IMR-90 (cell line): ENCODE measurements around the gene CAPZA1. TPM values are rescaled to one million over a fixed set of nuclear protein-coding genes. Genes with fewer than 3 reads are reported as not detected.
A peak's percentile ranks its signal among the peaks of the same experiment; 100 is the strongest.

Experiments
- ATAC-seq: fragments of 200-7000 bp; cut with Tn5 transposase; 2 replicates; pipeline ENCODE4 v1.9.1; 2020; ENCODE audit warnings: low read depth, mild to moderate bottlenecking, moderate library complexity
- BruUV-seq: library from RNA; stranded (reverse); fragments of 400-500 nt; replicated peaks from 2 replicates; lab custom pipeline; 2021; lab: Mats Ljungman, UMichigan
- CTCF ChIA-PET: fragments of 300-600 bp; formaldehyde crosslinking; extraction: SDS; loops from one replicate; lab custom pipeline; 2021; ENCODE audit warnings: antibody characterized with exemption; lab: Yijun Ruan, JAX
- POLR2A ChIA-PET: fragments of 300-600 bp; sonication (Branson Sonifier 250); formaldehyde crosslinking; loops from one replicate; lab custom pipeline; 2022; ENCODE audit warnings: antibody characterized with exemption; ENCODE audit not compliant: unreplicated experiment; lab: Charles Lee
- DNase-seq: peaks from one replicate; pipeline ENCODE4 v3.0.0; 2013
- H2AFZ ChIP-seq: replicated peaks from 2 replicates; pipeline ENCODE3; 2013; ENCODE audit warnings: low read length, mild to moderate bottlenecking; ENCODE audit not compliant: poor library complexity
- H2AK5ac ChIP-seq: 2 replicates; pipeline ENCODE4 v1.6.1; 2013; ENCODE audit warnings: low read depth, low read length, inconsistent platforms
- H2AK9ac ChIP-seq: replicated peaks from 2 replicates; pipeline ENCODE3; 2013; ENCODE audit warnings: mild to moderate bottlenecking, low read depth, low read length, moderate library complexity; ENCODE audit not compliant: poor library complexity
- H2BK120ac ChIP-seq: 2 replicates; pipeline ENCODE4 v1.6.1; 2013; ENCODE audit warnings: low read depth, low read length, inconsistent platforms
- H2BK15ac ChIP-seq: 3 replicates; pipeline ENCODE4 v1.6.1; 2013; ENCODE audit warnings: low read depth, low read length, inconsistent platforms
- H2BK20ac ChIP-seq: 2 replicates; pipeline ENCODE4 v1.6.1; 2013; ENCODE audit warnings: low read depth, mild to moderate bottlenecking, inconsistent platforms, low read length, moderate library complexity
- H2BK5ac ChIP-seq: 2 replicates; pipeline ENCODE4 v1.6.1; 2013; ENCODE audit warnings: mild to moderate bottlenecking, low read depth, low read length, inconsistent platforms; ENCODE audit not compliant: poor library complexity, severe bottlenecking
- H3K14ac ChIP-seq: replicated peaks from 2 replicates; pipeline ENCODE4 v1.6.1; 2013; ENCODE audit warnings: low read depth, low read length, inconsistent platforms
- H3K18ac ChIP-seq: 2 replicates; pipeline ENCODE4 v1.6.1; 2013; ENCODE audit warnings: low read depth, low read length, control low read depth
- H3K23ac ChIP-seq: 2 replicates; pipeline ENCODE4 v1.6.1; 2013; ENCODE audit warnings: low read depth, low read length, inconsistent platforms
- H3K27ac ChIP-seq: 2 replicates; pipeline ENCODE4 v1.5.1; 2013; ENCODE audit warnings: mild to moderate bottlenecking, control low read depth, low read length; ENCODE audit not compliant: insufficient read depth
- H3K27me3 ChIP-seq: 2 replicates; pipeline ENCODE4 v1.6.1; 2013; ENCODE audit warnings: low read length; ENCODE audit not compliant: control insufficient read depth, insufficient read depth
- H3K36me3 ChIP-seq: 2 replicates; pipeline ENCODE4 v1.6.1; 2013; ENCODE audit warnings: low read length, mixed read lengths; ENCODE audit not compliant: control insufficient read depth, insufficient read depth
- H3K4ac ChIP-seq: 2 replicates; pipeline ENCODE4 v1.6.1; 2013; ENCODE audit warnings: low read depth, low read length, inconsistent platforms
- H3K4me1 ChIP-seq: 2 replicates; pipeline ENCODE4 v1.6.1; 2013; ENCODE audit warnings: low read length, mixed read lengths; ENCODE audit not compliant: control insufficient read depth, insufficient read depth
- H3K4me2 ChIP-seq: 2 replicates; pipeline ENCODE4 v1.6.1; 2013; ENCODE audit warnings: low read depth, mild to moderate bottlenecking, control low read depth, low read length, moderate library complexity
- H3K4me3 ChIP-seq: 2 replicates; pipeline ENCODE4 v1.5.1; 2013; ENCODE audit warnings: low read depth, mild to moderate bottlenecking, control low read depth, low read length, moderate library complexity; ENCODE audit not compliant: insufficient read depth
- H3K56ac ChIP-seq: 2 replicates; pipeline ENCODE4 v1.6.1; 2013; ENCODE audit warnings: low read length, inconsistent platforms; ENCODE audit not compliant: insufficient read depth; ENCODE audit errors: extremely low read depth
- H3K79me1 ChIP-seq, 2 experiments: 2 replicates each; pipeline ENCODE4 v1.6.1; 2013; ENCODE audit warnings: low read length in 2 of 2, inconsistent platforms in 1 of 2, low read depth in 1 of 2
- H3K9ac ChIP-seq: 2 replicates; pipeline ENCODE4 v1.6.1; 2013; ENCODE audit warnings: low read depth, low read length, control low read depth
- H3K9me1 ChIP-seq: 2 replicates; pipeline ENCODE4 v1.6.1; 2013; ENCODE audit warnings: low read length, inconsistent platforms; ENCODE audit not compliant: insufficient read depth
- H3K9me3 ChIP-seq: 2 replicates; pipeline ENCODE4 v1.6.1; 2013; ENCODE audit warnings: low read length; ENCODE audit not compliant: control insufficient read depth, insufficient read depth
- H4K20me1 ChIP-seq: 2 replicates; pipeline ENCODE4 v1.6.1; 2013; ENCODE audit warnings: low read length, inconsistent platforms; ENCODE audit not compliant: insufficient read depth
- H4K5ac ChIP-seq: 2 replicates; pipeline ENCODE4 v1.6.1; 2013; ENCODE audit warnings: mild to moderate bottlenecking, low read depth, low read length, control low read depth
- H4K8ac ChIP-seq, 2 experiments: 2 replicates each; pipeline ENCODE4 v1.6.1; 2013; ENCODE audit warnings: low read depth in 2 of 2, low read length in 2 of 2, control low read depth in 1 of 2, inconsistent platforms in 1 of 2
- H4K91ac ChIP-seq: 2 replicates; pipeline ENCODE4 v1.6.1; 2013; ENCODE audit warnings: low read depth, low read length, inconsistent platforms; ENCODE audit not compliant: insufficient read depth
- BHLHE40 ChIP-seq: fragments of 150-350 bp; IDR thresholded peaks from 2 replicates; pipeline ENCODE4 v1.6.1; 2016; ENCODE audit warnings: mild to moderate bottlenecking, low read depth, low read length
- CHD1 ChIP-seq: IDR thresholded peaks from 2 replicates; pipeline ENCODE4 v1.6.1; 2012; ENCODE audit warnings: low read depth, low read length, improper control_type of control experiment
- FOS ChIP-seq: fragments of 150-350 bp; IDR thresholded peaks from 2 replicates; pipeline ENCODE4 v1.6.1; 2016; ENCODE audit warnings: low read depth, low read length
- MAFK ChIP-seq: IDR thresholded peaks from 2 replicates; pipeline ENCODE4 v1.6.1; 2012; ENCODE audit warnings: low read depth, low read length, improper control_type of control experiment
- MAZ ChIP-seq: IDR thresholded peaks from 2 replicates; pipeline ENCODE4 v1.6.1; 2012; ENCODE audit warnings: low read depth, mild to moderate bottlenecking, low read length, improper control_type of control experiment, moderate library complexity, borderline replicate concordance
- MXI1 ChIP-seq: IDR thresholded peaks from 2 replicates; pipeline ENCODE4 v1.6.1; 2012; ENCODE audit warnings: low read depth, mild to moderate bottlenecking, low read length, moderate library complexity, borderline replicate concordance
- NFE2L2 ChIP-seq: fragments of 150-350 bp; IDR thresholded peaks from 2 replicates; pipeline ENCODE4 v1.6.1; 2016; ENCODE audit warnings: low read depth, mild to moderate bottlenecking, low read length
- RCOR1 ChIP-seq: IDR thresholded peaks from 2 replicates; pipeline ENCODE4 v1.6.1; 2012; ENCODE audit warnings: mild to moderate bottlenecking, low read length, improper control_type of control experiment; ENCODE audit not compliant: insufficient replicate concordance
- RFX5 ChIP-seq: IDR thresholded peaks from 2 replicates; pipeline ENCODE4 v1.8.0; 2012; ENCODE audit warnings: low read depth, mild to moderate bottlenecking, low read length, moderate library complexity
- SMC3 ChIP-seq: fragments of 150-350 bp; IDR thresholded peaks from 2 replicates; pipeline ENCODE4 v1.6.1; 2016; ENCODE audit warnings: low read depth, mild to moderate bottlenecking, antibody characterized with exemption, low read length, moderate library complexity
- WGBS, 2 experiments: methylation state at CpG; one replicate each; pipeline versions ENCODE4 v1.1.5 to v1.1.7; 2013; ENCODE audit warnings: missing lambda C conversion rate in 2 of 2; ENCODE audit not compliant: insufficient read length in 1 of 2; ENCODE audit errors: extremely low coverage in 2 of 2; 5-methylcytosine and 5-hydroxymethylcytosine counted together
- dilution Hi-C: fragments of 300-500 bp; cut with HindIII; formaldehyde crosslinking; loops from one replicate; pipeline ENCODE4 v1.14.3; 2018; ENCODE audit warnings: low sequenced_read_pairs; ENCODE audit not compliant: unreplicated experiment
- in situ Hi-C: fragments of 300-500 bp; cut with MboI; formaldehyde crosslinking; loops from 3 replicates; pipeline ENCODE4 v1.14.3; 2019; ENCODE audit warnings: low sequenced_read_pairs, inconsistent platforms, mixed read lengths
- intact Hi-C: fragments of 100-400 bp; cut with micrococcal nuclease; formaldehyde crosslinking; loops from 2 replicates; pipeline ENCODE4 v1.10.0; 2022
- polyA plus RNA-seq, 3 experiments: library from polyadenylated mRNA; depleted of rRNA; stranded (reverse); fragments of >200 nt; gene quantifications; 2 replicates each; pipeline ENCODE4 v1.2.3, GENCODE V29; 2012; ENCODE audit warnings: low replicate concordance in 1 of 3
- total RNA-seq: library from RNA; depleted of rRNA; stranded (reverse); fragments of >200 nt; gene quantifications from 2 replicates; pipeline ENCODE4 v1.2.3, GENCODE V29; 2012
- TF ChIP-seq, protein P1 (sequence below): fragments of 150-350 bp; IDR thresholded peaks from 2 replicates; pipeline ENCODE4 v1.6.1; 2017; ENCODE audit warnings: mild to moderate bottlenecking, antibody characterized with exemption, low read length, low read depth

CAPZA1 gene
- total and polyA plus RNA-seq, 2 of the 4 experiments (the other 2 are of a cell fraction): 108 to 262 TPM

DNA sequence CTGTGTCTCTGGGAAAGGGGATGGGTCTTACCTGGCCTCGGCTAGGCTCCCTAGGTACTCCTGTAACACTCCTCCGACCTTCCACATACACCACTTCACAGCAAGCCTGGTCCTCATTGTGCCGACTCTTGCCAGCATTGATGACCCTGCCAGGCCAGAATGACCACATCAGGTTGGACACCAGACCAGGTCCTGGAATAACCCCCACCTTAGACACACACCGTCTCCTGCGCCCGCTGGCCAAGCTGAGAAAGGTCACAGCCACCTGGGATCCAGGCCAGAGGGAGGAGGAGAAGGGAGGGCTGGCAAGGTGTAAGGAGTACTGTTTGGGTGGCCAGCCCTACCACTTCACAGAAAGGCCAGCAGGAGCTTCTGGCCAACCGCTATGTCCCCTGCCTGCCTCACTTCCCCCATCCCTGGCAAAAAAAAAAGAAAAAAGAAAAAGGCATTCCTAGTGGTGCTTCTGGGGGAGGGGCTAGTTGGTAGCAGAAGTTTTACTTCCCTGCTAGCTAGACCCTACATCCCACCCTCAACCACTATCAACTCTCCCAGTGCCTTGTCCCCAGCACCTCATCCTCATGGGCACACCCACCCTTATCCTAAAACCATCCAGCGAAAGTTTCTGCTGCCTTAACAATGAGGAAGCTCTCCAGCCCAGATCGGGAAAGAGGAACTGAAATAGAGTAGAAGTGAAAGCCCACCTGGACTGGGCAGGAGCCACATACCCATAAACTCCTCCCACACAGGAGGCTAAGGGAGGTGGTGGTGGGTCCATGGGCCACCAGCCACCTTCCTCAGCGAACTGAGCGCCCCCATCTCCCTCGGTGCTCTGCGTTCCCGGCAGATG lies 94.1 kb downstream of the CAPZA1 start:
- Histone ChIP-seq H4K8ac (no peak overlapping the region), H4K20me1 (no peaks in the 10 kb centered on the region), H4K5ac (no peak overlapping the region), H2AK9ac (peak overlapping the region; percentile 47), H2AK5ac (peak overlapping the region; percentile 56; the same call in 1 of the 2 replicates), H2BK120ac (no peak overlapping the region), H3K14ac (no peak overlapping the region), H3K27ac (no peak overlapping the region), H2BK5ac (no peak overlapping the region), H3K4me2 (peak overlapping the region; percentile 92), H3K18ac (no peak overlapping the region), H3K4me1 (no peaks in the 10 kb centered on the region), H2BK15ac (no peak overlapping the region), H3K56ac (no peak overlapping the region), H3K23ac (no peak overlapping the region; the same call in 1 of the 2 replicates), H4K91ac (no peak overlapping the region), H2AFZ (peak overlapping the region; percentile 93), H3K27me3 (peaks cover 4% of the 10 kb centered on the region; the same call in 1 of the 2 replicates), H3K9me1 (peaks cover 3% of the 10 kb centered on the region; the same call in 1 of the 2 replicates), H3K79me1 (no peaks in the 10 kb centered on the region), H3K4me3 (peak overlapping the region; percentile 68; the same call in 1 of the 2 replicates), H3K9ac (no peak overlapping the region), H3K36me3 (no peaks in the 10 kb centered on the region), H2BK20ac (no peak overlapping the region), H3K4ac (no peak overlapping the region), H3K9me3 (no peaks in the 10 kb centered on the region)
- no peak for ATAC-seq
- dilution Hi-C loops: no loop called here
- ChIA-PET CTCF (interaction anchor here (0.6 to 4.7 kb wide), 2 partner anchors 90 to 1216 kb away, joined by 5 to 32 read pairs; no protein-coding TSS in a partner anchor), POLR2A (no interaction called here)
- no peak for DNase-seq
- TF ChIP-seq NFE2L2 (no peak), SMC3 (no peak), BHLHE40 (no peak), CHD1 (no peak), MAZ (no peak), MAFK (no peak), RFX5 (no peak), FOS (no peak), MXI1 (no peak), RCOR1 (no peak)
- TF ChIP-seq, protein P1, sequence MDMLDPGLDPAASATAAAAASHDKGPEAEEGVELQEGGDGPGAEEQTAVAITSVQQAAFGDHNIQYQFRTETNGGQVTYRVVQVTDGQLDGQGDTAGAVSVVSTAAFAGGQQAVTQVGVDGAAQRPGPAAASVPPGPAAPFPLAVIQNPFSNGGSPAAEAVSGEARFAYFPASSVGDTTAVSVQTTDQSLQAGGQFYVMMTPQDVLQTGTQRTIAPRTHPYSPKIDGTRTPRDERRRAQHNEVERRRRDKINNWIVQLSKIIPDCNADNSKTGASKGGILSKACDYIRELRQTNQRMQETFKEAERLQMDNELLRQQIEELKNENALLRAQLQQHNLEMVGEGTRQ: no peak
- intact Hi-C loops: loop anchor here (10.0 kb wide), 1 partner anchor 241 kb away; the partner anchor contains the start of gene SLC16A1
- in situ Hi-C loops: loop anchor here (10.0 to 25.0 kb wide), 2 partner anchors 241 to 974 kb away; partner anchors contain the start of gene SLC16A1
- WGBS, 2 experiments: 80% methylated on average over 1 of the region's 14 CpGs; no CpG with 5 or more reads in 1 of the 2 experiments
- BruUV-seq: no TSS peak
